B cell (primary cell): ENCODE data around the gene SDR9C7. TPM values are rescaled to one million over a fixed set of nuclear protein-coding genes. Genes with fewer than 3 reads are reported as not detected.

Experiments used
- ATAC-seq: fragments of 200-7000 bp; cut with Tn5 transposase; one replicate; pipeline ENCODE4 v1.10.0; 2021; ENCODE audit warnings: low read depth, mild to moderate bottlenecking, moderate number of reproducible peaks, moderate library complexity
- CTCF ChIA-PET: fragments of 350-600 bp; sonication (Branson Sonifier 250); formaldehyde crosslinking; loops from one replicate; lab custom pipeline; 2021; ENCODE audit warnings: antibody characterized with exemption, inconsistent platforms; lab: Charles Lee
- POLR2A ChIA-PET: fragments of 350-600 bp; sonication (Branson Sonifier 250); formaldehyde crosslinking; loops from one replicate; lab custom pipeline; 2021; ENCODE audit warnings: antibody characterized with exemption; lab: Charles Lee
- DNase-seq: peaks from one replicate; pipeline ENCODE4 v3.0.0; 2013
- H2AFZ ChIP-seq: 2 replicates; pipeline ENCODE4 v1.6.1; 2012; ENCODE audit warnings: mild to moderate bottlenecking, low read depth, low read length; ENCODE audit not compliant: insufficient read depth, poor library complexity, severe bottlenecking
- H3K27ac ChIP-seq, 2 donors: 1 replicate in 1 of 2; 2 replicates in 1 of 2; pipeline ENCODE4 v1.5.1; 2012 to 2013; ENCODE audit warnings: low read length in 2 of 2, mild to moderate bottlenecking in 2 of 2, moderate library complexity in 1 of 2
- H3K27me3 ChIP-seq, 4 experiments: fragments of 200-600 bp in 1 of 4; sonication (generic) in 1 of 4; replicated peaks in 1 of 4; 1 replicate in 2 of 4; 2 replicates in 2 of 4; pipeline versions ENCODE4 v1.6.1 to v1.7.0; 2013 to 2016; ENCODE audit warnings: low read length in 3 of 4, mild to moderate bottlenecking in 2 of 4, mixed read lengths in 1 of 4, moderate library complexity in 1 of 4; ENCODE audit not compliant: insufficient read depth in 4 of 4, control insufficient read depth in 3 of 4; ENCODE audit errors: control extremely low read depth in 1 of 4
- H3K36me3 ChIP-seq, 2 experiments: replicated peaks in 1 of 2; 1 replicate in 1 of 2; 2 replicates in 1 of 2; pipeline versions ENCODE4 v1.6.1 to v1.7.1; 2013; ENCODE audit warnings: low read length in 1 of 2; ENCODE audit not compliant: insufficient read depth in 2 of 2, control insufficient read depth in 1 of 2; ENCODE audit errors: control extremely low read depth in 1 of 2, extremely low read depth in 1 of 2
- H3K4me1 ChIP-seq, 2 donors: fragments of 200-600 bp in 1 of 2; sonication (generic) in 1 of 2; 1 replicate in 1 of 2; 2 replicates in 1 of 2; pipeline versions ENCODE4 v1.5.1 to v1.6.1; 2013 to 2017; ENCODE audit warnings: low read length in 2 of 2; ENCODE audit not compliant: control insufficient read depth in 2 of 2, insufficient read depth in 2 of 2
- H3K4me2 ChIP-seq: replicated peaks from 2 replicates; pipeline ENCODE3; 2012; ENCODE audit warnings: mild to moderate bottlenecking, low read depth, low read length; ENCODE audit not compliant: poor library complexity, severe bottlenecking
- H3K4me3 ChIP-seq, 5 experiments: fragments of 200-600 bp in 1 of 5; sonication (generic) in 1 of 5; 1 replicate in 3 of 5; 2 replicates in 2 of 5; pipeline versions ENCODE4 v1.5.1 to v1.7.0; 2011 to 2016; ENCODE audit warnings: low read length in 4 of 5, mild to moderate bottlenecking in 4 of 5, low read depth in 2 of 5, control low read depth in 1 of 5, moderate library complexity in 1 of 5; ENCODE audit not compliant: insufficient read depth in 1 of 5; ENCODE audit errors: control extremely low read depth in 1 of 5, extremely low read depth in 1 of 5
- H3K79me2 ChIP-seq: fragments of 200-600 bp; sonication (generic); one replicate; pipeline ENCODE4 v1.6.0; 2016; ENCODE audit warnings: low read length; ENCODE audit not compliant: control insufficient read depth, insufficient read depth
- H3K9ac ChIP-seq: fragments of 200-600 bp; sonication (generic); 2 replicates; pipeline ENCODE4 v1.6.1; 2017; ENCODE audit warnings: mild to moderate bottlenecking, low read length, moderate library complexity
- H3K9me3 ChIP-seq, 3 donors: one replicate each; pipeline versions ENCODE4 v1.6.1 to v1.7.1; 2013; ENCODE audit warnings: low read length in 2 of 3; ENCODE audit not compliant: control insufficient read depth in 2 of 3, insufficient read depth in 1 of 3; ENCODE audit errors: control extremely low read depth in 1 of 3
- H4K20me1 ChIP-seq: 2 replicates; pipeline ENCODE4 v1.6.0; 2012; ENCODE audit warnings: mild to moderate bottlenecking, low read length; ENCODE audit not compliant: insufficient read depth, control insufficient read depth, poor library complexity, severe bottlenecking
- H3K27ac Mint-ChIP-seq: one replicate; pipeline ENCODE4 v1.8.0; 2021; ENCODE audit warnings: mixed read lengths
- H3K27me3 Mint-ChIP-seq: one replicate; pipeline ENCODE4 v1.8.0; 2021; ENCODE audit warnings: mixed read lengths
- H3K4me1 Mint-ChIP-seq: one replicate; pipeline ENCODE4 v1.8.0; 2021; ENCODE audit warnings: mixed read lengths
- H3K4me3 Mint-ChIP-seq: one replicate; pipeline ENCODE4 v1.8.0; 2021; ENCODE audit warnings: mixed read lengths
- H3K9me3 Mint-ChIP-seq: one replicate; pipeline ENCODE4 v1.8.0; 2022; ENCODE audit warnings: mixed read lengths; ENCODE audit not compliant: insufficient read depth
- EZH2 ChIP-seq: IDR thresholded peaks from 2 replicates; pipeline ENCODE4 v1.6.1; 2012; ENCODE audit warnings: borderline replicate concordance, low read depth, mild to moderate bottlenecking, moderate library complexity, low read length; ENCODE audit not compliant: insufficient read depth, poor library complexity, severe bottlenecking
- WGBS: methylation state at CpG from one replicate; pipeline ENCODE4 v1.1.5; 2013; ENCODE audit warnings: missing lambda C conversion rate; ENCODE audit not compliant: insufficient coverage; 5-methylcytosine and 5-hydroxymethylcytosine counted together
- intact Hi-C: fragments of 100-400 bp; cut with micrococcal nuclease; formaldehyde crosslinking; loops from one replicate; pipeline ENCODE4 v1.10.0; 2022
- polyA plus RNA-seq: library from polyadenylated mRNA; depleted of rRNA; stranded (reverse); fragments of >200 nt; gene quantifications from 2 replicates; pipeline ENCODE4 v1.2.3, GENCODE V29; 2012
- total RNA-seq, 2 donors: library from RNA; stranded (reverse); fragments of 120-200 nt in 1 of 2; gene quantifications; 1 replicate in 1 of 2; 2 replicates in 1 of 2; pipeline versions ENCODE4 v1.2.3 to v1.2.4, GENCODE V29; 2013 to 2022
- TF ChIP-seq, protein P1 (sequence below): fragments of 200-600 bp; IDR thresholded peaks from one replicate; pipeline ENCODE4 v1.8.0; 2022; ENCODE audit warnings: antibody characterized with exemption, mild to moderate bottlenecking

Gene SDR9C7
- total and polyA plus RNA-seq, 2 donors (not counting 1 experiment from before 2014, with no cell fraction given) = not detected

GRCh38 chr12:56931474-56931978, 2.7 kb downstream of the SDR9C7 start:
- Histone ChIP-seq H4K20me1 (no peaks in the 10 kb centered on the region), H3K27me3 (peaks cover 0 to 12% (median 0%) of the 10 kb centered on the region in 4 experiments), H3K9me3 (no peaks in the 10 kb centered on the region), H3K9ac (no peak overlapping the region), H3K4me3 (no peak overlapping the region), H2AFZ (peak overlapping the region; percentile 74), H3K27ac (no peak overlapping the region), H3K4me2 (no peak overlapping the region), H3K4me1 (peaks cover 4 to 7% of the 10 kb centered on the region in 2 donors), H3K36me3 (no peaks in the 10 kb centered on the region), H3K79me2 (no peaks in the 10 kb centered on the region)
- DNase-seq (peak; percentile 51), ATAC-seq (no peak)
- intact Hi-C loops = no loop called here
- no peak overlapping the region for H3K4me3 Mint-ChIP-seq
- H3K4me1 Mint-ChIP-seq = peaks cover 5% of the 10 kb centered on the region
- no peaks in the 10 kb centered on the region for H3K9me3 Mint-ChIP-seq
- POLR2A ChIA-PET = no interaction called here
- TF ChIP-seq, protein P1, sequence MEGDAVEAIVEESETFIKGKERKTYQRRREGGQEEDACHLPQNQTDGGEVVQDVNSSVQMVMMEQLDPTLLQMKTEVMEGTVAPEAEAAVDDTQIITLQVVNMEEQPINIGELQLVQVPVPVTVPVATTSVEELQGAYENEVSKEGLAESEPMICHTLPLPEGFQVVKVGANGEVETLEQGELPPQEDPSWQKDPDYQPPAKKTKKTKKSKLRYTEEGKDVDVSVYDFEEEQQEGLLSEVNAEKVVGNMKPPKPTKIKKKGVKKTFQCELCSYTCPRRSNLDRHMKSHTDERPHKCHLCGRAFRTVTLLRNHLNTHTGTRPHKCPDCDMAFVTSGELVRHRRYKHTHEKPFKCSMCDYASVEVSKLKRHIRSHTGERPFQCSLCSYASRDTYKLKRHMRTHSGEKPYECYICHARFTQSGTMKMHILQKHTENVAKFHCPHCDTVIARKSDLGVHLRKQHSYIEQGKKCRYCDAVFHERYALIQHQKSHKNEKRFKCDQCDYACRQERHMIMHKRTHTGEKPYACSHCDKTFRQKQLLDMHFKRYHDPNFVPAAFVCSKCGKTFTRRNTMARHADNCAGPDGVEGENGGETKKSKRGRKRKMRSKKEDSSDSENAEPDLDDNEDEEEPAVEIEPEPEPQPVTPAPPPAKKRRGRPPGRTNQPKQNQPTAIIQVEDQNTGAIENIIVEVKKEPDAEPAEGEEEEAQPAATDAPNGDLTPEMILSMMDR = no peak
- no peak for TF ChIP-seq EZH2
- H3K27ac Mint-ChIP-seq = no peak overlapping the region
- CTCF ChIA-PET = no interaction called here
- peaks cover 16% of the 10 kb centered on the region for H3K27me3 Mint-ChIP-seq
- 82% methylated on average over 2 of the region's 2 CpGs for WGBS

GRCh38 chr12:56930241-56930640, 4.0 kb downstream of the SDR9C7 start:
- no peaks in the 10 kb centered on the region for H4K20me1 ChIP-seq
- H3K4me3 Mint-ChIP-seq = no peak overlapping the region
- H3K9me3 Mint-ChIP-seq = no peaks in the 10 kb centered on the region
- H3K79me2 ChIP-seq = no peaks in the 10 kb centered on the region
- H3K27me3 ChIP-seq = peaks cover 0 to 5% (median 0%) of the 10 kb centered on the region in 4 experiments
- H3K27ac ChIP-seq = no peak overlapping the region
- no peak overlapping the region for H3K4me2 ChIP-seq
- no peak overlapping the region for H3K9ac ChIP-seq
- no peaks in the 10 kb centered on the region for H3K9me3 ChIP-seq
- no peak for ATAC-seq
- H2AFZ ChIP-seq = no peak overlapping the region
- CTCF ChIA-PET = no interaction called here
- peaks cover 20% of the 10 kb centered on the region for H3K27me3 Mint-ChIP-seq
- WGBS = 92% methylated on average over 8 of the region's 8 CpGs
- TF ChIP-seq EZH2 = no peak
- TF ChIP-seq, protein P1 = no peak
- intact Hi-C loops = no loop called here
- H3K4me1 ChIP-seq = peaks cover 4 to 7% of the 10 kb centered on the region in 2 donors
- DNase-seq = no peak
- no peak overlapping the region for H3K27ac Mint-ChIP-seq
- peaks cover 5% of the 10 kb centered on the region for H3K4me1 Mint-ChIP-seq
- POLR2A ChIA-PET = no interaction called here
- H3K36me3 ChIP-seq = no peaks in the 10 kb centered on the region
- H3K4me3 ChIP-seq = no peak overlapping the region
